UCSD-AML1 (cell line): ENCODE data around the gene ADGRA3.

ENCODE experiments used
- DNase-seq: peaks from one replicate; lab custom pipeline; 2025; ENCODE audit not compliant: unreplicated experiment; lab: John Stamatoyannopoulos, UW

Gene ADGRA3

DNA sequence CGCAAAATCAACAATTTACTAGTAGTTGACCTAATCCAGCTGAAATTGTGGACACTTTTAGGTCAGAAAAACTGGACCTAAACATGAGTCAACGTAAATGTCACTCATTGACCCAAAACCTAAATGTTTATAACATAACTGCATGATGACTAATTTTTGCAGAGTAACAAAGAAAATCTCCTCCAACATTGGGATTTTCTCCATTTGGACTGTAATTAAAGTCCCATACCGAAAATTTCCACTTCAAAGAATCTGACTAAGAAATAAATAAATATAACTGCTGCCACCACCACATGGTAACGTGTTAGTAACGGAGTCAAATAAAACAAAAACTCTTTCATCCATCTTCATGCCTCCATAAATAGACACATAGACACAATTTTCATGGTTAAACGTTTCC is 1.9 kb downstream of the ADGRA3 start:
- DNase-seq: no peak

DNA sequence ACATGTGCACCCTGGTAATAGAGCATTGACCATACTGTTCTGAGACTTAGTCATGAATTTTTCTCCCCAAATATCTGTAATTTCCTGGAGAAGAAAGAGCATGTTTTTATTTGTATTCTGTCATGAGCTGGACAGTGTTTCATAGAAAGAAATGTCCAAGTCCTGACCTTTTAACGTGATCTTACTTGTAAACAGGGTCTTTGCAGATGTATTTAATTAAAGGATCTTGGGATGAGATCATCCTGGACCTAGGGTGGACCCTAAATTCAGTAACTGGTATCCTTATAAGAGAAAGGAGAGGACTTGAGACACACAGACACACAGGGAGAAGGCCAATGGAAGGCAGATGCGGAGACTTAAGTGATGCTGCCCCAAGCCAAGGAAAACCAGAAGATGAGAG is 3.6 kb downstream of the ADGRA3 start:
- DNase-seq: no peak

DNA sequence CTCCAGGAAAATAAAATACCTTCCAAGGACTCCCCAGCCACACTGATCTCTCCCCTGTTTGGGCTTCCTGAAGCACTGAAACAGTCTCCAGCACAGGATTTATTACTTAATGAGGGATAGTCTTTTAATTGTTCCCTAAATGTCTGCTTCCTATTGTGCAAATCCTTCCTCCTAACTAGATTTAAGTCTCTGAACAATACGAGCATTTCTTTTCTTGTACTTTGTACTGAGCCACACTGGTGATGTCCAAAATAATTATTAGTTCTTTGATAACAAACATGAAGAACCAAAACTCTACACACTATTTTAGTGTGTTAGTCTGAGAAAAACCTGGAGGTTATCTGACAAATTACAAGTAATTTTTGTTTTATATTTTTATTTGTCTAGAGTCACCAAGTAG is 5.1 kb downstream of the ADGRA3 start:
- DNase-seq: no peak

DNA sequence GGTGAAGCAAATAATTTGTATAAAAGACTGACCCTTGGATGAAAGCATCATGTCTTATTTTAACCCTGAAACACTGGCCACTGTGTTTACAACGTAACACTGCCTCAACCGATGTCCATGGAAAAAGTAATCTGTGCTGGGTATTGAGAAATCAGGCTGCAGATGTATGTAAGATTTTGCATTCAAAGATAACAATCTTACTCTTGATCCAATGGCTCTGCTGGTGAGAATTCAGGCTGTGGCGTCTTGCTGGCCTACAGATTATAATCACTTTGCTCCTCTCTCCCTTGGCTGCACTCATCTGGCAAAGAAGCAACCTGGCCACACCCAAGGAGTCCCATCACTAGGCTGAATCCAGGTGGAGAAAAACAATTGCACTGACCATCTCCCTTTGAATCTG is 7.5 kb downstream of the ADGRA3 start:
- no peak for DNase-seq

DNA sequence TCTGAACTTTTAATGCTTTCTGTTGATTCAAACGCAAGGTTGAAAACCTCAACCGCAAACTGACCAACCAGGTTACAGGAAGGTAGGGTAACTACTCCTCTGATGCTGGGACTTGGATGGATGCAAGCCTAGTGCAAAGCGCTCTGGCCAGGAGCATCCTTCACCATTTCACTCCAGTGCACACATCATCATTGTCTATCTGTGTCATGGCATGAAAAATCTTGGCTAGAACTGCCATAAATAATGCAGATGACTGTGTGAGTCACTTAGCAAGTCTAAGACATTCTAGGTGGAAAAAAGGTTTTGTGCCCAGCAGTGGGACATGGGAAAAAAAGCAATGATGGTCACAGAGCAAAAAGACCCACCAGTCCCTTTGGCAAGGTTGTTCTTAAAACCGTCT is 10.9 kb downstream of the ADGRA3 start:
- DNase-seq: no peak

DNA sequence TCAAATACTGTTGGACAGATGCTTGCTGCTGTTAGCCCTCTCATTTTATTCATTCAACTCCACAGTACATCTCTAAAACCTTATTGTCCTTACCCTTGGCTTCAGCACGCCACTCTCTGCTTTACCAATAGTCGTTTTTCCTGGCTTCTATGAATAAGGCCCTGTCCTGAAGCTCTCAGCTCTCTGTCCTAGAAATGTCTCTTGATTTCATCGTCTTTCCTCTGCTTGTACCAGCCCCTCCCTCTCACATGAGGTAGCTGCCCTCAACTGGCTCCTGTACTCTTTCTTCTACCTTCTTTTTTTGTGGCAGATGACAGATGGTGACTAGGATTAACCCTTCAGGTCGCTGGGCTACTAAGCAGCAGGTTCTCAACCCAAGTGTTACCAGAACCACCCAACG is 11.4 kb downstream of the ADGRA3 start:
- DNase-seq: no peak

DNA sequence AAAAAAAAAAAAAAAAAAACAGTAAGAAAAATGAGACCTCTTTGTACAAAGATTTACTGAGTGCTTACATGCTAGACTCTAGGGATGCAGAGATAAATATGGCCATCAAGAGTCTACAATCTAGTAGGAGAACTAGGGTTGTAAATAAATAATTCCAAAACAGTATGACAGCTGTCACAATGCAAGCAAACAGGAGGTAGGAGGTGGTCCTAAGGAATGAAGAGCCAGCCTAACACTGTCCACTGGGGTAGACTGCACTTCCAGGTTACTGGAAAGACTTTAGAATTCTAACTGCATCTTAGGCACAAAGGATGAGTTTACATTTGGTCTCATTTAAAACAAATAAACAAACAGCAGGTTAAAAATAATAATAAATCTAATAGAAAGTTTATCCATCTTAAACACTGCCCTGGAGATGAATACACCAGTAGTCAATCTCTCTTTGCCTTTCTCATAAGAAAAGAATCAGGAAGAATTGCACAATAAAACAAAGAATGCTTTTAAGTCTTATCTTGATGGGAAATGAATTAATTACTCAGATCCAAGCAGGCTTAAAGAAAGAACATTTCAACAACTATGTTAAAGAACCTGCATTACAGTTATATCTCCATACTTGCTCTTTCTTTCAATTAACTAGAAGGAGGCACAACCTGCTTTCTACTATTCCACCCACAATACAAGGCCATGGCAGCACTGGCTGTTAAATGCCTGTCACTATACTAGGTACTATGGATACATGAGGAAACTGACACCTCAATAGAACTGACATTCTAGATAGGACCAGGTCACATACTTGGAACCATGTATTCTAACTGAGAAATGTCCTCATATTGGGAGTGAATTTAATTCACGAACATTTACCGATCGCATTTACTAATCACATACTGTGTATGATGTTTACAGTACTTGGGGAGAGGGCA is 12.7 kb downstream of the ADGRA3 start:
- DNase-seq: no peak

DNA sequence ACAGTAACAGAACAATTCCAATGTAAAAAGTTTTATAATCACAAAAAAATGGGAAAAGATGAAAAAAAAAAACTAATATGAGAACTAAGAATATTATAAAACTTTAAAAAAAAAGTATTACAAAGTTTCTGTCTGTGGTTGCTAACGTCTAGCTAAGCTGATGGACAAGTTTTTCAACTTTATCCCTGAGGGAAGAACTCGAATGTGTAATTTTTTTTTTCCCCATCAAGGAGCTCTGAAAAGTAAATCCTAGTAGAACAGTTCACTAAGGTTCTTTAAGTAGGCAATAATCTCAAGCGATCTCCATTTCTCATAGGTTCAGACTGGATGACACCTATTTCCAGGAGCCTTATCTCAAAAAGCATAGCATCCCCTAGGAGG is 14.2 kb downstream of the ADGRA3 start:
- DNase-seq: no peak

DNA sequence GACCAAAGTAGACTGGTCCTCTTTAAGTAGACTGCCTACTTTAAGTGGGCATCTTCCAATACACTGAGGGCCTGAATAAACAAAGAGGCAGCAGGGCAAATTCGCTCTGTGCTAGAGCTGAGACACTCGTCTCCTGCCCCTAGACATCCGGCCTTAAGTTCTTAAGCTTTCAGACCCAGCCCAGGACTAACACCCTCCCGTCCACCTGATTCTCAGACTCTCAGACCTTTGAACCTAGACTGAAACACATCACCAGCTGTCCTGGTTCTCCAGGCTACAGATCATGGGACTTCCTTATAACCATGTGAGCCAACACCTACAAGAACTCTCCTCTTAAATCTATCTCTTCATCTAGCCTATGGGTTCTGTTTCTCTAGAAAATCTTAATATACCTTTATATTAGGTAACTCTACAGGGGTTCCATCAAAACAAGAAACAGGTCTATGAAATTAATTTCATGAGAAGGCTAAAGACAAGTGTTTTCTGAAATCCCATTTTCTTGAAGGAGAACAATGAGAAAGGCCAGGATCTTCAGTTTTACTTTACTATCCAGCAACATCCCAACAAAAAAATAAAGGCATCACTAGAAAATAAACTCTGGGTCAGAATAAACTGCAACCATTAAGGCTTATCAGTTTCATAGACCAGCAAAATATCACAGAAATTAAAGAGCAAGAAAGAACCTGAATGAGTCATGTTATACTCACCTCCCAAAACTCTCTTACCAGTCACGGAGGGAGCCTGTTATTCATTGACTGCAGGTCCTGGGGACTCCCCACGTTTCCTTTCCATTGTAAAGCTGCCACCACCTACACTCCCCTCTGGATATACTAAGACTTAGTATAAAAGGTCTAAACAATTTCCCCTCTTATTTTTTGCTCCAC is 14.8 kb downstream of the ADGRA3 start:
- no peak for DNase-seq

DNA sequence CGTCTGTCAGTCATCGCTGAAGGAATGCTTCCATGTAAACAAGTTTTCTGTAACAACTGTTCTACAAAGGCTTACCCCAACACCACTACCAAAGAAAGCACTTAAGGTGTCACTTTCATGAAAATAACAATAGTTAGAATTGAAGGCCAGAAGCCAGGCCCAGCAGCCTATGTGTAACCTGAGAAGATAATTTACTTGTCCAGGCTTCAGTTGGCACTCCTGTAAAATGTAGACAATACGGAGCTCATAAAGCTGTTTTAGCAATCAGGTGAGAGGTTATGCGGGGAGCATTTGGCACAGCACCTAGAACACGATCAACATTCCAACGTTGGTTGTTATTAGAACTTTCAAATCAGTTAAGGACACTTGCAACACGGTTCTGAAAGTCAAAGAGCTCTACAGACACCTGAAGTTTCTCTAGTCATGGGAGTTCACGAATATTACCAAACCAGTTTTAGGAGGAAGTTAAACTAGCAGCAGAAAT is 15.7 kb downstream of the ADGRA3 start:
- no peak for DNase-seq

DNA sequence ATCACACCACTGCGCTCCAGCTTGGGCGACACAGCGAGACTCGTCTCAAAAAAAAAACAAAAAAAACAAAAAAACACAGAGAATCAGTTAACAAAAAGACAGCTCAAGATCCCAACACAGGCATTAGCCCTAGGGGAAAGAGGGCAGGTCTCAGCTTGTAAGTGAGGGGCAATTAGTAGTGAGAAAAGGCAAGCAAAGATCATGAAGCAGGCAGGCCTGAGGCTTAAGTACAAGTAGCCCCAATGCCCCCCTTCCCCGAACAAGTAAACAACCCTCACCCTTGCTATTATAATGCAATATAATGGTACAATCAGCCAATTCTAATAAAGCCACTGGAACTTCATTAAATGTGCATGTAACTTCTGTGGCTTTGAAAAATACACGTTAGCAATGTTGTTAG is 17.0 kb downstream of the ADGRA3 start:
- DNase-seq: no peak

DNA sequence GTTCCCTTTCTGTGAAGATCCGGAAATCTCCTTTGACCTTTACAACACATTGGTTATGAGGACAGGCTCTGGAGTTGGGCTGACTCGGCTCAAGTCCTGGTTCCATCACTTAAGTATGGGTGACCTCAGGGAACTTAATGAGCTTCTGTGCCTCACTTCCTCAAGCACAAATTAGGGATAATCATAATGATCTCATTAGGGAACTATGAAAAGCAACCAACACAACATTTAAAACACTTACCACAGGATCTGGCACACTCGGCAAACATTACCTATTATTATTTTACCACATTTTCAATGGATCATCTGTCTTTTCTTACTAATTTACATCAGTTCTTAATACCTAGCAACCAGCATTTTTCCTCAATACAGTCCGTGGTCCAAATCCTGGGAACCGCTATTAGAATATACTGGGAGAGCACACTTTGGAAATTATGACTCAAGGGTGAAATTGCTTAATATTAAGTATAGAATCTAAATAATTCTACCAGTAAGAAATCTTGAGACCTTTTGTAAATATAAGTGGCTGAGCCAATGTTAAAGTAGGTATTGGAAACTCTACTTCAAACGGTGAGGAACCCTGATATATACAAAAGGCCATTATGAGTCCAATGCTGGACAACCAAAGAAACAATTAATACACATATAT is 19.6 kb downstream of the ADGRA3 start:
- no peak for DNase-seq

DNA sequence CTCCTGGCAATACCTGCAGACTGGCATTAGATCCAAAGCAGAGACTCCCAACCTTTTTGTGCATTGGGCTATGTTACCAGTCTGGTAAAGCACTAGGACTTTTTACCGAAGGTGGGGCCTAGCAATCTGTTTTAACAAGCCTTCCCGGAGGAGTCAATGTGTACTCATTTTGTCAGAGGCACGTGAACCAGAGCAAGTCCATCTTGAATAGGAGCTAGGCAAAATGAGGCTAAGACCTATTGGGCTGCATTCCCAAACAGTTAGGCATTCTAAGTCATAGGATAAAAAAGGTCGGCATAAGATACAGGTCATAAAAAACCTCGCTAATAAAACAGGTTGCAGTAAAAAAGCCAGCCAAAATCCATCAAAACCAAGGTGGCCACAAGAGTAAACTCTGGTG is 22.3 kb downstream of the ADGRA3 start:
- no peak for DNase-seq

DNA sequence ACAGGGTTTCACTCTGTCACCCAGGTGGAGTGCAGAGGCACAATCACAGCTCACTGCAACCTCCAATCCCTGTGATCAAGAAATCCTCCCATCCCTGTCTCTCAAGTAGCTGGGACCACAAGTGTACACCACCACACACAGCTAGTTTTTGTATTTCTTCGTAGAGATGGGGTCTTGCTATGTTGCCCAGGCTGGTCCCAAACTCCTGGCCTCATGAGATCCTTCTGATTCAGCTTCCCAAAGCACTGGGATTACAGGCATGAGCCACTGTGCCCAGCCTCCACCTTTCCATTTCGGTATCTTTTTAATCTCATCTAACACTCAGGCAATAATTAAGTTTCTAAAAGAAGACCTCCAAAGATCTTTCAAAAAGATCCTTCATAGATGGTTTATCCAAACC is 22.9 kb downstream of the ADGRA3 start:
- DNase-seq: no peak

DNA sequence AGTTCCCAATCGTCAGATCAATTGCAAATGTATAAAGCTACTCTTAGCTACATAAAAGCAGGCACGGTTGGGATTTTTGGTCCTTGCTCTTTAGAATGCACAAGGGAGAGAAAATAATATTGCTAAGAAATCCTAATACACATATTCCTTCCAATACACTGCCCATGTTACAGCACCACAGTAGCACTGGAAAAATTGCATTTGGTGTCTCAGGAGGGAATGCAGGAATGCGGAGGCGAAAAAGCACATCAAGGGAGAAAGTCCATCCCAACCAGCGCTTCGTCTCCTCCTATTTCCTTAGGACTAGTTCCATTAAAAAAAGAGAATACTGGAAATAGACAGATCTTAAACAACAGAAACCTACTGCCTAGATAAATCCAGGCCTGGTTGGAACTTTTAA is 23.9 kb downstream of the ADGRA3 start:
- DNase-seq: no peak

DNA sequence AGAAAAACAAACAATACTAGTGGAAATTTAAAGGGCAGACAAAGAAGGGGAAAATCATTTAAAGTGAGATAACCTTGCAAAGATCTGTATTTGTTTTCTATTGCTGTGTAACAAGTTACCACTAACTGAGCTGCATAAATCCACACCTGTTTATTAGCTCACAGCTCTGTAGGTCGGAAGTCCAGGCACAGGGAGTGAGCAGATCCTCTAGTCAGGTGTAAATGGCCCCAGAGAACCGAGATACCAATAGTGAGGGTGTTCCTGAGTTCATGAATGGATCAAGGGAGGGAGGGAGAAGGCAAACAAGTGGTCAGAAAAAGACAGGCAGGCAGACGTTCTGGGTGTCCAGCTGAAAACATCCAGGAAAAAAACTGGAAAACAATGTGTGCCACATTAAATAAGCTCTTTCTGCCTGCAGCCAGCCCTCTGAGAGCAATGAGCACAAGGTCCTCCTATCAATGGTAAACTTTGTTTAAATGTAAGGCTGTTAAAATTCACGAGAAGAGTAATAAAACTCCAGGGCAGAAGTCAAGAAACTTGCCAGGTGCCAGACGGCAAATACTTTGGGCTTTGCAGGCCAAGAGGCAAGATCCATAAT is 25.0 kb downstream of the ADGRA3 start:
- no peak for DNase-seq

DNA sequence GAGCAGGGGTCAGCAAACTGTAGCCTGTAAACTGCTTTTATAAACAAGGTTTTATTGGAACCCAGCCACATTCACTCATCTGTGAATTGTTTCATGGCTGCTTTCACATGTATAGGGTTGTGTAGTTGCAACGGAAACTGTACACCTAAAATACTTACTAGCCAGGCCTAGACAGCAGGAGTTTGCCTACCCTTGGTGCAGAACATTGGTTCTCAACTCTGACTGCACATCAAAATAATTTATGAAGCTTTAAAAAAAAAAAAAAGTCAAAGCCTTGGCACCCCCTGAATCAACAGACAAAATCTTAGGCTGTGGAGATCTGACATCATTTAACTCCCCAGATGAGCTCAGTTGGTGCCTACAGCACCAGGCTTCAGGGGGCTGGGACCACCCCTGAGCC is 27.8 kb downstream of the ADGRA3 start:
- no peak for DNase-seq

DNA sequence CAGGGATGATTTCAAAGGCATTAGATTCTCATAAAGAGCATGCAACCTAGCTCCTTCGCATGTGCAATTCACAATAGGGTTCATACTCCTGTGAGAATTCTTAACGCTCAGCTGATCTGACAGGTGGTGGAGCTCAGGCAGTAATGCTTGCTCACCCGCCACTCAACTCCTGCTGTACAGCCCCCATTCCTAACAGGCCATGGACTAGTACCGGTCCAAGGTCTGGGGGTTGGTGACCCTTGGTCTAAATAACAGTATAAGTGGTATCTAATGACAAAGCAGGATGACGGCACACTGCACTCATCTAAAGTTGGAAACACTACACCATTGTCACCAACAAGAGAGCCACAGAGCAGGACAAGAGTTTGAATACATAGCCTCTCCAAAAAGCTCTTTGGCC is 28.5 kb downstream of the ADGRA3 start:
- DNase-seq: no peak

DNA sequence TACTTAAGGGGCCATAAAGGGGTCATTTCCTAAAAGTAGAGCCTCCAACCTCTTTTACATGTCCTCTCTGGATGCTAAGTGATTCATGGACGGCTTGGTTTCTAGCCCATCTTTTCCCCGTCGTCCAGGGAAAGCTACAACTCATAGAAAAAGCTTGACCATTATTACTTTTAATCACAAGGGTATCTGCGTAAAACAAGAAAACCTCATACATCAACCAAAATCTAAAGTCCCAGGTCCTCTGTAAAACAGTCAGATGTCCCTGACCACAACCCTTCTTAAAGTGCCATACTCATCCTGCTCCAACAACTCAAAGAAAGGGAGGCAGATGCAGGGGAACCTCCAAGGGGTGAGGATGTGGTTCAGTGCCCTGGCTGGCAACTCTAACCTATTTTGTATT is 29.6 kb downstream of the ADGRA3 start:
- DNase-seq: no peak

DNA sequence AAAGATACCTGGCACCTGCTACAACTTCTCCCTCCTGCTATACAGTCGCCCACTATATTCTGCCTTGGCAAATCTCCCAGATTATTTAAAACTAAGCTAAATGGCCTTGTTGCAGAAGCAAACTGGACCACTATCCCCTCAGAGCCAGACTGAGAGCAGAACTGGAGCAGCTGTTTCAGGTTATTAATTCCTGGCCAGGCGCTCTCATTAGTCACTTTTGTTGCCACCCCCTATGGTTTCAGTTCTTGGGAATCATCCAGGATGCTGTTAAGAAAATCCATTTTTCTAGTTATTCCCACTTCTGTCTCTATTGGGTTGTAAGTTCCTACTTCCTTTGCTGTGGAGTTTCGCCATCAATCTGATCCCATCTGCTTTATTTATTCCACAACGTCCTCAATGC is 30.1 kb downstream of the ADGRA3 start:
- no peak for DNase-seq

DNA sequence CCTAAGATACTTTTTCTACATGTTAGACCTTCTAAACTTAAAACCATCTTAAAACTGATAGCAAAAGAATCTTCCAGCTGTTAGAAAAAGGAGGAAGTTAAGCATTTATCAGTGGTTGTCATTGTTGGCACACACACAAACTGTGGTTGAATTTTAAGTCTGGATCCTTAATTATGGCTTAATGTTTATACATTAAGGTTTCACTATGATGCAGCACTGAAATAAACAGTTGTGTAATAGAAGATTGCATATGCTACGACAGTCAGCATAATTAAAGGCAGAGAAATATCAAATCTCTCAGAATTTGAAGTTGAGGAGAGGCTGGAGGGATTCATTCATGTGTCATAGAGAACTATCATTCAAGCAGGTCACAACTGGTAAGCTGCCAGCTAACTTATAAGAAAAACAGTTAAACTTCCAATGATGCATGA is 32.3 kb downstream of the ADGRA3 start:
- no peak for DNase-seq
